GM21619 (cell line): ENCODE data around the gene PPP1R9B.

Source experiments
- ATAC-seq: cut with Tn5 transposase; IDR thresholded peaks from one replicate; pipeline ENCODE4 v1.9.1; 2021; ENCODE audit not compliant: unreplicated experiment

Gene PPP1R9B

DNA sequence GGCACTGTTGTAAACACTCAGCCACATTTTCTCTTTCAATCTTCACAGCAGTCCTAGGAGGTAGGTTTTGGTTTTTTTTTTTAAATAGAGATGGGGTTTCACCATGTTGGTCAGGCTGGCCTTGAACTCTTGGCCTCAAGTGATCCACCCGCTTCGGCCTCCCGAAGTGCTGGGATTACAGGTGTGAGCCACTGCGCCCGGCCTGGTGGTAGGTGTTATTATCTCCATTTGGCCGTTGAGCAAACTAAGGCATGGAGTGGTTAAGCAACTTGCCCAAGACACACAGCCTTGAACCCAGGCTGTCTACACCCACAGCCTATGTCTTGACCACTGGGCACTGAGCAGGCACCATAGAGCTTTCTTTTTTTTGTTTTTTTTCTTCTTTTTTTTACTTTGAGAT, 24.0 kb upstream of the PPP1R9B start:
- no peak for ATAC-seq

- ATAC-seq: no peak
These were observed 23.0 kb upstream of the PPP1R9B start for GRCh38 chr17:50173335-50173941.

- ATAC-seq: no peak
These were observed 22.5 kb upstream of the PPP1R9B start for GRCh38 chr17:50172936-50173334.

DNA sequence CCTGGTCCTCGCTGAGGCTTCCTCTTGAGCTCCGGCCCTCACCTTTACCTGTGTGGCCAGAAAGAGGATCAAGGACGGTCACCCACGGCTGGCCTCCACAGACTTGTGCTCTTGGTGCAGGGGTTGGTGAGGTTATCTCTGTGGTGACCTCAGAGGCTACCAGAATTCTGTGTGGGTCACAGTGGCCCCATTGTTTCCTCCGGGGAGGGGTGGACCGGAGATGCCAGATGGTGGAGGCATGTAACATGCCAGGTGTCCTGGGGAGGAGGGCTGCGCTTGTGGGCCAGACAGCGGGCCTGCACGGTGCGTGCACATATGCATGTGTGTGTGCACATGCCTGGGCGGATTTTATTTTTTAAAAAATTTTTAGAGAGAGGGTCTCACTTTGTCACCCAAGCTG, 21.7 kb upstream of the PPP1R9B start:
- ATAC-seq: no peak

GRCh38 chr17:50171371-50172071, 21.0 kb upstream of the PPP1R9B start:
- no peak for ATAC-seq

DNA sequence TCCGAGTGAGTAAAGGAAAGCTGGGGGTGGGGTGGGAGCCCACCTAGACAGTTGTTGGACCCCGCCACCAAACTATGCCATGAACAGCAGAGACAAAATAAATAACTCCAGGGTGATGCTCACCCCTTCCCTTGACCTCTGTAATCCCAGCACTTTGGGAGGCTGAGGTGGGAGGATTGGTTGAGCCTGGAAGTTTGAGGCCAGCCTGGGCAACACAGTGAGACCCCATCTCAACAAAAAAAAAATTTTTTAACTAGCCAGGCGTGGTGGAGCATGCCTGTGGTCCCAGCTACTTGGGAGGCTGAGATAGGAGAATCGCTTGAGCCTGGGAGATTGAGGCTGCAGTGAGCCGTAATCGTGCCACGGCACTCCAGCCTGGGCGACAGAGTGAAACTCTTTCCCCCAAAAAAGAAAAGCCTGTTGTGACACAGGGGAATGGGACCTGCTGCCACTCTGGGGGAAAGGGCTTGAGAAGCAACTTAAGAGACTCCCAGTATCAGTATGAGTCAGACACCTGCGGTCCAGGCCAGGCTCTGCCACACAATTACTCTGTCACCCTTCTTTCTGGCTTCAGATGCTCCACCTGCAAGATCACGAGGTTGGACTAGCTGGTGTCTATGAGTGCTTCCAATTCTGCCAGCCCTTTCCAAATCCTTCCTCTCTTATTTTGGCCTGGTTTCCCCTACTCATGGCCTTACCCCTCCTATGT, 20.3 kb upstream of the PPP1R9B start:
- ATAC-seq: peak; percentile 66

DNA sequence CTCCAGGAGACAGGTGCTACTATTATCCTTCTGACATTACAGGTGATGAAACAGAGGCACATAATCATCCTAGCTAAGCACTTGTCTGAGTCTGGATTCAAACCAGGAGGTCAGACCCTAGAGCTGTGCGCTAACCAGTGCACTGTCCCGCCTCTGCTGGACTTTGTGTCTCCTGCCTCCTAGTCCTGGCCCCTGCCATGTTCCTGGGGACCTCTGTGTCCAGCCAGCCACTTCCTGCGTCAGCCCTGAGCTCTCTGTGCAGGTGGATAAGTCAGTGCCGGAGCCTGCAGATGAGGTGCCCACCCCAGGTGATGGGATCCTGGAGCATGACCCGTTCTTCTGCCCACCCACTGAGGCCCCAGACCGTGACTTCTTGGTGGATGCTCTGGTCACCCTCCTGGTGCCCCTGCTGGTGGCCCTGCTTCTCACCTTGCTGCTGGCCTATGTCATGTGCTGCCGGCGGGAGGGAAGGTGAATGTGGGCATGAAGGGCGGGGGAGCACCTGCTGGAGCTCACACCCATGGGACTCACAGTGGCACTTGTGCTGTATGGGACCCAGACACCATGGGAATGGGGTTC, 19.5 kb upstream of the PPP1R9B start:
- no peak for ATAC-seq

DNA sequence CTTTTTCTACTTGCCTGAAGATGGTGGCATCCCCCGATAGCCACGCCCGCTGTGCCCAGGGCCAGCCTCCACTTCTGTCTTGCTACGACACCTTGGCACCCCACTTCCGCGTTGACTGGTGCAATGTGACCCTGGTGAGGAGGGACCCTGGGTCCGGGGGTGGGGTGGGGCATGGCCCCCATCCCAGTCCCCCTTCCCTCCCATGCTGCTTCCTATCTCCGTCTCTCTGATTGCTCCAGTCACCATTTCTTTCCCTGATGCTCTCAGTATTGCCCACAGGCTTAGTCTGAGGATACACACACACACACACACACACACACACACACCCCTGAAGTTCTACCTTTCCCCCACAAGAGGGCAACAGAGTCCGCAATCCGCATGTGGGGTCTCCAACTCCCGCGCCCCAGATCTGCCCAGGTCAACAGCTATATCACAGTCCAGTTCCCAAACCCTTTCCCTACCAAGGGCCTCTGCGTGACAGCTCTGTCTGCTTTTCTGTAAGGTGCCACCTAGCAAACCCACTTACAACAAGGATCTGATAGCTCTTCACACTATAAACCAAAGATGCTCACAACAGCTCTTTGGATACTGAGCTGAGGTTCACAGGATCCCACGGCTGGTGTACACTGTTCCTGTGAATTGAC, 18.8 kb upstream of the PPP1R9B start:
- no peak for ATAC-seq

GRCh38 chr17:50168319-50168718, 17.8 kb upstream of the PPP1R9B start:
- ATAC-seq: no peak

DNA sequence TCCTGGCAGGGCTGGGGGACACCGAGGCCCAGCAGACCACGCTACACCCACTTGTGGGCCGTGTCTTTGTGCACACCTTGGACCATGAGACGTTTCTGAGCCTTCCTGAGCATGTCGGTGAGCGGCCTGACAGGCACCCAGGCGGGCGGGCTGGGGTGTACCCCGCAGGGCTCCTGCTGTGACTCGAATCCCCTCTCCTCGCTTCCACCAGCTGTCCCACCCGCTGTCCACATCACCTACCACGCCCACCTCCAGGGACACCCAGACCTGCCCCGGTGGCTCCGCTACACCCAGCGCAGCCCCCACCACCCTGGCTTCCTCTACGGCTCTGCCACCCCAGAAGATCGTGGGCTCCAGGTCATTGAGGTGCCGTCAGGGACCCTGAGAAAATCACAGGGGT, 16.9 kb upstream of the PPP1R9B start:
- no peak for ATAC-seq

- ATAC-seq: no peak
These were observed 16.2 kb upstream of the PPP1R9B start for GRCh38 chr17:50166518-50167181.

- no peak for ATAC-seq
These were observed 15.5 kb upstream of the PPP1R9B start, which contains the start of gene SGCA for GRCh38 chr17:50165867-50166517. Gene SGCA, plus strand, starts transcription at chr17:50166005. Its CDS starts 36 bp downstream, at chr17:50166041.

DNA sequence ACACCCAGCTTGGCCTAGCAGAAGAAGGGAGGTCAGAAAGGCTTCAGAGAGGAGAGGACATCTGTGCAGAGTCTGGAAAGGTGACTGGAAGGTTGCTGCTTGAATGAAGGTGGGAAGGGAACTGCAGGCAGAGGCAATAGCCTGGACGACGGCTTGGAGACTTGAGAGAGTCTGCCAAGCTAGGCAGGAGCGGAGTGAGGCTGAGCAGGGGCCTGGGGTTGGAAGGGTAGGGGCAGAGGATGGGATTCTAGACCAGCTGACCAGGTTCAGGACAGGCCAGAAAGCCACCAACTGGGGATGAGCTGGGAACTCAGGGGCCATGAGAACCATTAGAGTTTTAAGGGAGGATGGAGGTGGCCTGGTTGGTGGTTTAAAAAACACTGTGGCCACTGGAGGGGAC, 15.0 kb upstream of the PPP1R9B start:
- ATAC-seq: no peak

GRCh38 chr17:50165066-50165465, 14.6 kb upstream of the PPP1R9B start:
- ATAC-seq: no peak

DNA sequence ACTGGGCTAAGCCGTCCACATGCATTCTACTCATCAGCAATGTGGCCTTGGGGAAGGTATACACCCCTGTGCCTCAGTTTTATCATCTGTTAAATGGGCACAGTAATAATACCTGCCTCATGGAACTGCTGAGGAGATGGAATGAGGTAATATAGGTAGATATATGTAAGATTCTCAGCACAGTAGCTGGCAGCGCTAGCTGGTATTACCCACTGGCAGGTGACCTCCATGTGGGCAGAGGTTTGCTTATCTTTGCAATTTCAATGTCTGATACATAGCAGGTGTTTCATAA, 14.2 kb upstream of the PPP1R9B start:
- ATAC-seq: no peak

DNA sequence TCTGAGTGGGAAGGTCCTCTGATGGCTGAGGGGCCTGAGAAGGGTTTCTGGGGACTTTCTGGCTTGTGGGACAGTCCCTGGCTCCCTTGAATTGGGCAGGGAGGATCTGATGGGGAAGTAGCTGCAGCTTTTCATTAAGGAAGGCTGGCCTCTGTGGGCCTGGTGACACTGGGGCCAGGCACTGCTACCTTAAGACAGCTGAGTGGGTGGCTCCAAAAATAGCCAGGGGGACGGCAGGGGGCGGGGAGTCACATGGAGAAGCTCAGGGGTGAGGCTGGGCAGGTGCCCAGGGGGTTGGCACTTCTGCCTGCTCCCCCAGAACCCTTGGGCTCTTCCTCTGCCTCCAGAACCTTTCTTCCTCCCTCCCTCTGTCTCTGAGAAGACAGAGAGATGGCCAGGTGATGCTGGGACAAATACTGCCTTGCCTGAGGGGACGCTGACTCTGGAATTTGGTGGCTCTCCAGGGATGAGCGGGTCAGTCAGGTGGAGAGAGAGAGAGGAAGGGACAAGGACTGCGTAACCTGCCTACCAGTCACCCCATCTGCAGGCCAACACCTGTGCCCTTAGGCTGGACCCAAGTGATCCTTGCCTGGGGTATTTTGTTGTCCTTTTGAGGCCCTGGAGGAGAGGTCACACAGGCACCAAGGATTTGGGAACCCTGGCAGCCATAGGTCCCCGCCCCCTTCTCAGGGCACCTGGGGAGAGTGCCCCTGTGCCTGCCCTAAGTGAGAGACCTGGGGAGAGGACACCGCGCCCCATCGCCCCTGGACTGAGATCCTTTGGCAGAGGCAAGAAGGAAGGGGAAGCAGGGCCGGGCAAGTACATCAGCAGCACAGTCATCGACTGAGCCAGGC, 13.6 kb upstream of the PPP1R9B start:
- no peak for ATAC-seq

DNA sequence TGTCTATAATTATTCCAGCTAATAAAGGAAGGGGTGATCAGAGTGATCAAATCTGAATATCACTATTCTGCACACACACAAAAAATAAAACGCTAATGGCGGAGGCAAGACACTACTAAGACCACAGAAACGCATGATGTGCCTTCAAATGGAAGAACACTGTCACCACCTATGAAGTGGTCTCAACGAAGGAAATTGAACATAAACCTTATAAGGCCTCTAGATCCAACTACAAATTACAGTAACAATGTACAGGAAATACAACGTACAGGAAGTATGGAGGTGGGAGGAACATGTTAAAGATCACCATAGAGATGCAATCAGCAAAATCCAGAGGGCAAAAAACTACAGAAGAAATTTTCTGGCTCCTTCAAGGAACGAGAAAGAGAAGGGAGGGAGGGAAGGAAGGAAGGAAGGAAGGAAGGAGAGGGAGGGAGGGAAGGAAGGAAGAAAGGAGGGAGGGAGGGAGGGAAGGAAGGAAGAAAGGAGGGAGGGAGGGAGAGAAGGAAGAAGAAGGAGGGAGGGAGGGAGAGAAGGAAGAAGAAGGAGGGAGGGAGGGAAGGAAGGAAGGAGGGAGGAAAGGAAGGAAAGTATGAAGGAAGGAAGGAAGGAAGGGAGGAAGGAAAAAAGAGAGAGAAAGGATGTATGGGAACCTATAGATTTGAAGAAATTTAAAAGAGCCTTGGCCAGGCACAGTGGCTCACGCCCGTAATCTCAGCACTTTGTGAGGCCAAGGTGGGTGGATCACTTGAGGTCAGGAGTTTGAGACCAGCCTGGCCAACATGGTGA, 12.2 kb upstream of the PPP1R9B start:
- ATAC-seq: no peak

GRCh38 chr17:50161911-50162288, 11.4 kb upstream of the PPP1R9B start:
- no peak for ATAC-seq
